ENCODE measurements around the gene COL6A1. TPM values are rescaled to one million over a fixed set of nuclear protein-coding genes. Genes with fewer than 3 reads are reported as not detected.

The COL6A1 gene
- total and polyA plus RNA-seq, 2 donors (not counting 3 experiments of a cell fraction or from before 2014, with no cell fraction given), result 30.1 to 42.4 TPM

GRCh38 chr21:46039891-46040660, 58.5 kb downstream of the COL6A1 start:
- Histone ChIP-seq H3K4me2 (ENCODE audit: insufficient read depth, low read length) (no peak overlapping the region), H2AFZ (ENCODE audit: low read depth, low read length) (no peak overlapping the region), H3K27me3 (ENCODE audit: control insufficient read depth in 2 of 2, insufficient read depth in 2 of 2, low read length in 2 of 2) (no peaks in the 10 kb centered on the region), H3K4me1 (ENCODE audit: control insufficient read depth, extremely low read depth, insufficient read depth, low read length) (peaks cover 8% of the 10 kb centered on the region), H3K9me3 (replicated peaks; ENCODE audit: control insufficient read depth, insufficient read depth, low read length) (no peaks in the 10 kb centered on the region), H3K4me3 (replicated peaks in 1 of 3; ENCODE audit: insufficient read depth in 1 of 3, low read depth in 1 of 3, low read length in 3 of 3) (no peak overlapping the region), H3K79me2 (ENCODE audit: control insufficient read depth, insufficient read depth, low read length) (no peaks in the 10 kb centered on the region), H3K27ac (ENCODE audit: insufficient read depth, low read depth, low read length) (no peak overlapping the region), H4K20me1 (replicated peaks; ENCODE audit: control insufficient read depth, extremely low read depth, insufficient read depth, low read length) (no peaks in the 10 kb centered on the region), H3K9me1 (replicated peaks; ENCODE audit: control insufficient read depth, extremely low read depth, insufficient read depth, low read length) (no peaks in the 10 kb centered on the region), H3K36me3 (ENCODE audit: control insufficient read depth in 2 of 2, extremely low read depth in 1 of 2, insufficient read depth in 2 of 2, low read length in 2 of 2) (no peaks in the 10 kb centered on the region), H3K9ac (replicated peaks; ENCODE audit: extremely low read depth, insufficient read depth, low read length) (no peak overlapping the region)
- intact Hi-C loops (cut with micrococcal nuclease) (no loop called here), dilution Hi-C loops (cut with MboI; ENCODE audit: extremely low pct_ligation_motif_present, low sequenced_read_pairs) (no loop called here)
- TF ChIP-seq JUN (IDR thresholded peaks at IDR 0.05; ENCODE audit: borderline replicate concordance, insufficient read depth, insufficient read length, low read depth), result no peak
- no peak for TF ChIP-seq FOS (IDR thresholded peaks at IDR 0.05; ENCODE audit: borderline replicate concordance, insufficient read depth, low read length)
- TF ChIP-seq EZH2 (IDR thresholded peaks at IDR 0.05; ENCODE audit: borderline replicate concordance, low read depth, low read length, severe bottlenecking), result no peak
- TF ChIP-seq MAX (IDR thresholded peaks at IDR 0.05; ENCODE audit: insufficient read depth, insufficient read length), result no peak
- no peak for TF ChIP-seq POLR2AphosphoS5 (IDR thresholded peaks at IDR 0.05; ENCODE audit: insufficient read depth, low read depth, low read length)
- TF ChIP-seq GATA2 (IDR thresholded peaks at IDR 0.05; ENCODE audit: insufficient read depth, insufficient read length, low read depth, low read length), result no peak
- TF ChIP-seq POLR2A (IDR thresholded peaks at IDR 0.05; ENCODE audit: low read depth, low read length), result no peak
- TF ChIP-seq CTCF (IDR thresholded peaks at IDR 0.05; ENCODE audit: extremely low read depth in 1 of 2, insufficient read depth in 1 of 2, low read depth in 1 of 2, low read length in 2 of 2), result no peak
- no peak for TF ChIP-seq MYC (IDR thresholded peaks at IDR 0.05; ENCODE audit: low read depth, low read length)
- BruUV-seq (replicated peaks), result no TSS peak
- DNase-seq (ENCODE audit: low read depth, low spot score) (no peak), FAIRE-seq (no peak)
- POLR2A ChIA-PET, result no interaction called here
- CTCF ChIA-PET, result interaction anchor here (1.0 kb wide), 1 partner anchor 12 kb away, joined by 3 read pairs; no protein-coding TSS in a partner anchor

Data from endothelial cell of umbilical vein (primary cell).